ENCODE measurements around the gene EPHA6.

GRCh38 chr3:97111244-97111643 is 296.9 kb downstream of the EPHA6 start:
- TF ChIP-seq EZH2 (IDR thresholded peaks at IDR 0.05; ENCODE audit: insufficient read depth, poor library complexity, severe bottlenecking) (no peak), EZH2phosphoT487 (IDR thresholded peaks at IDR 0.05; ENCODE audit: insufficient read depth, low read depth) (no peak)

Measured in GM23248 (cell line).